H7 (cell line): Measurements from ENCODE around the gene PEDS1. TPM values are rescaled to one million over a fixed set of nuclear protein-coding genes. Genes with fewer than 3 reads are reported as not detected.
A peak's percentile ranks its signal among the peaks of the same experiment; 100 is the strongest.

Source experiments
- DNase-seq: peaks from one replicate; pipeline ENCODE4 v3.0.0; 2012
- H3K27me3 ChIP-seq: 2 replicates; pipeline ENCODE4 v1.6.0; 2011; ENCODE audit warnings: mild to moderate bottlenecking, low read length; ENCODE audit not compliant: control insufficient read depth, insufficient read depth
- H3K36me3 ChIP-seq: replicated peaks from 2 replicates; pipeline ENCODE4 v1.5.1; 2011; ENCODE audit warnings: low read length; ENCODE audit not compliant: control insufficient read depth, insufficient read depth
- H3K4me3 ChIP-seq: 2 replicates; pipeline ENCODE4 v1.5.1; 2011; ENCODE audit warnings: low read depth, mild to moderate bottlenecking, control low read depth, low read length, moderate library complexity; ENCODE audit not compliant: insufficient read depth
- total RNA-seq: library from RNA; depleted of rRNA; stranded (reverse); fragments of >200 nt; shearing (Covaris generic); gene quantifications from 2 replicates; pipeline ENCODE4 v1.2.3, GENCODE V29; 2014

PEDS1 gene
- total RNA-seq, 1 experiment from 2014 or later: 47.7 TPM

DNA sequence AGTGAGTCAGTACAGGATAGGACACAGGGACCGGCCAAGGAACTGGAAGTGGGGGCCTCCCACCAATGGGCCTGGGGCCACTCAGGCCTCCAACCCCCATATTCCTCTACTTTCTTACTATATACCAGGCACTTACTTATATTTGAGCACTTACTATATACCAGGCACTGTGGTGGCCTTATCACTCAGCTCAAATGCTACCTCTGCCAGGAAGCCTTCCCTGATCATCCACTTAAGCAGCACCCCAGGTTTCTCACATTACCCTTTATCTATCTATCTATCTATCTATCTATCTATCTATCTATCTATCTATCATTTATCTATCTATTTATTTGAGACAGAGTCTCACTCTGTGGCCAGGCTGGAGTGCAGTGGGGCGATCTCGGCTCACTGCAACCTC, 28.2 kb downstream of the PEDS1 start:
- H3K4me3 ChIP-seq: no peak overlapping the region
- peaks cover 24% of the 10 kb centered on the region for H3K36me3 ChIP-seq
- peak; percentile 8 for DNase-seq
- no peaks in the 10 kb centered on the region for H3K27me3 ChIP-seq

DNA sequence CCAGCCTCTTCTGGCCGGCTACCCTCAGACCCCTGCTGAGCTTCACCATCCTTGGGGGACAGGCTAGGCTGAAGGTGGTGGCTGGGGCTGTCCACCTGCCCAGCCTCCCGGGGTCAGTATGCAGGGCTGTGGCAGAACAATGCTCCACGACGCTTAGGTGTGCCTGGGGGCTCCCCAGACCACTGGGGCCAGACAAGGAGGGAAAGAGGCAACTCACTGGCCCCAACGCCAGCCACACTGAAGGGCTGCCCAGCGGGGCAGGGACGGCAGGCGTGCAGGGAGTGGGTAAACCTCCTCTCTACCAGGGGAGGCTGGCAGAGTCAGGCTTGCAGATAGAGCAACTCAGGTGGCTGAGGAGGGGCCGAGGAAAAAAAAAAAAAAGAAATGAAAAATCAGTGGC, 29.0 kb downstream of the PEDS1 start:
- Histone ChIP-seq H3K4me3 (no peak overlapping the region), H3K27me3 (no peaks in the 10 kb centered on the region), H3K36me3 (peaks cover 23% of the 10 kb centered on the region)
- DNase-seq: peak; percentile 37

GRCh38 chr20:50123418-50123817, 30.1 kb downstream of the PEDS1 start:
- Histone ChIP-seq H3K36me3 (peaks cover 17% of the 10 kb centered on the region), H3K27me3 (no peaks in the 10 kb centered on the region), H3K4me3 (no peak overlapping the region)
- peak; percentile 16 for DNase-seq

DNA sequence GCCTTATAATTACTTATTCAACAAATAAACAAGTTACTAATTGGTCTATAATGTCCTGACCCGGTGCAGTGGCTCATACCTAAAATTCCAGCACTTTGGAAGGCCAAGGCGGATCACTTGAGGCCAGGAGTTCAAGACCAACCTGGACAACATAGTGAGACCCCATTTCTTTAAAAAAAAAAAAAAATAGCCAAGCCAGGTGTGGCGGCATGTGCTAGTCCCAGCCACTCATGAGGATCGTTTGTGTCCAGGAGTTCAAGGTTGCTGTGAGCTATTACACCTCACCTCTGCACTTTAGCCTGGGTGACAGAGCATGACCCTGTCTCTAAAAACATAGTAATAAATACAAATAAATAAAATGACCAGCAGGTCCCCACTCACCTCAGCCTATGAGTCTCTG, 30.8 kb downstream of the PEDS1 start:
- H3K36me3 ChIP-seq: peaks cover 13% of the 10 kb centered on the region
- DNase-seq: no peak
- H3K4me3 ChIP-seq: no peak overlapping the region
- no peaks in the 10 kb centered on the region for H3K27me3 ChIP-seq

DNA sequence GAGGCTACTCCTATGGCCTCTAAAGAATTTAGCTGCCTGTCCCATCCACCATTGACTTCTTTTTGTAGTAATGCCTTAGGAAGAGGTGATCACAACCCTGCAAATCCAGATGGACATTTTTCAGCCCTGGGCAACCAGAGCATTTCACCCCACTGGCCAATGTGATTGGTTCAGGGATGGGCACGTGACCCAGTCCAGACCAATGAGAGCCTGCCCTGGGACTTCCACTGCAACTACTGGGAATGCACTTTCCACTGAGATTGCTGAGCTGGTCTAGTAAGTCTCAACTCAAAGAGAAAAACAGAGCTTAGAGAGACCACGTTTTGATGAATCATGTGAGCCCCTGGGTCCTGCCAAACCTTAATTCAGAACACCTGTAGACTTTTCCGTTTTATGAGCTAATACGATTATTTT, 31.7 kb downstream of the PEDS1 start:
- peak; percentile 72 for DNase-seq
- H3K4me3 ChIP-seq: no peak overlapping the region
- peaks cover 8% of the 10 kb centered on the region for H3K36me3 ChIP-seq
- H3K27me3 ChIP-seq: no peaks in the 10 kb centered on the region

DNA sequence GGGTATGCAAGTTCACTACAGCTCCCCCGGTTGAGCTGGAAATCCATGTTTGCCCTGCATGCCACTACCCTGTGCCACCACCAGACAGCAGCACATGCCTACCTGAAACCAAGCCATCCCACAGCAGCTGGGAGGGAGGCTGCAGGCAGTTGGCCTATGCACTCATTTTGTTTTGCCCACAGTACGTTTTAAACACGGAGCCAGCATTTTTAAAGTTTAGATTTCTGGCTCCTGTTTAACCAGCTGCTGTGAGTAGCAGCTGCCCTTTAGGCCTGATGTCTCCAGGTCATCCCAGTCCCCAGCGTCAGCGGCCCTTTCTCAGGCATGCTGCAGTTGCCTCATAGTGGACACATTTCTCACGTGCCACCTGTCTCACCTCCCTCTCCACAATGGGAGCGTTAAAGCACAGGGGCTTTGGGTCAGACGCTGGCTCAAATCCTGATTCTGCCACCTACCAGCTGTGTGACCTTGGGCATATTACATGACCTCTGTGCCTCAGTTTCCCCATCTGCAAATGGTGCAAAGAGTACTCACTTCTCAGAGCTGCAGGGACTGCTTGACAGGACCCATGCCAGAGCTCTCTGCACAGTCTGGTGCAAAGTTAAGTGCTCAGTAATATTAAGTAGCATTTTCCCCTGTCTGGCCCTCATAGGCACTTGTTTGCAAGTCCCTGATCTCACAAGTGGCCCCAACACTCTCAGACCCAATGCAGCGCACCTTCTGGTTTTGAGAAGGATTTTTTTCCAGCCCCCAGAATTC, 32.4 kb downstream of the PEDS1 start:
- peak; percentile 86 for DNase-seq
- peaks cover 3% of the 10 kb centered on the region for H3K36me3 ChIP-seq
- H3K27me3 ChIP-seq: no peaks in the 10 kb centered on the region
- H3K4me3 ChIP-seq: no peak overlapping the region

DNA sequence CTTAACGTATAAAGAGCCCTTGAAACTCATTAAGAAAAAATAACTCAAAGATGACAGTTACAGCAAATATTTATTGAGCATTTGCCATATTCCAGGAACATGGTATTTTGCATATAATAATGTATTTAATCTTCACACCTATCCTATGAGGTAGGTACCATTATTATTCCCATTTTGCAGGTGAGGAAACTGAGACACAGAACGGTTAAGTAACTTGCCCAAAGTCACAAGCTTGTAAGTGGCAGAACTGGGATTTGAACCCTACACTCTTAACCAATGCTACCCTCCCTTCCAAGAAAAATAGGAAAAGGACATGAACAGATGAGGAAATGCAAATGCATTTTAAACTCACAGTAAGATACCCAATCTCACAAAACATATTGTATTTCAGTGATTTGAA, 35.3 kb downstream of the PEDS1 start:
- H3K36me3 ChIP-seq: no peaks in the 10 kb centered on the region
- H3K27me3 ChIP-seq: no peaks in the 10 kb centered on the region
- no peak for DNase-seq
- no peak overlapping the region for H3K4me3 ChIP-seq

- Histone ChIP-seq H3K36me3 (no peaks in the 10 kb centered on the region), H3K4me3 (peak overlapping the region; percentile 15), H3K27me3 (no peaks in the 10 kb centered on the region)
- no peak for DNase-seq
Measured at GRCh38 chr20:50116368-50116999, 37.0 kb downstream of the PEDS1 start.

GRCh38 chr20:50115591-50116367, 37.7 kb downstream of the PEDS1 start:
- peak; percentile 83 for DNase-seq
- Histone ChIP-seq H3K36me3 (no peaks in the 10 kb centered on the region), H3K4me3 (peak overlapping the region; percentile 56), H3K27me3 (no peaks in the 10 kb centered on the region)

GRCh38 chr20:50115041-50115512, 38.4 kb downstream of the PEDS1 start:
- peak overlapping the region; percentile 56 for H3K4me3 ChIP-seq
- DNase-seq: no peak
- H3K36me3 ChIP-seq: no peaks in the 10 kb centered on the region
- H3K27me3 ChIP-seq: no peaks in the 10 kb centered on the region

- Histone ChIP-seq H3K4me3 (peak overlapping the region; percentile 76), H3K36me3 (no peaks in the 10 kb centered on the region), H3K27me3 (no peaks in the 10 kb centered on the region)
- no peak for DNase-seq
Measured at GRCh38 chr20:50113420-50114224, 39.9 kb downstream of the PEDS1 start.

DNA sequence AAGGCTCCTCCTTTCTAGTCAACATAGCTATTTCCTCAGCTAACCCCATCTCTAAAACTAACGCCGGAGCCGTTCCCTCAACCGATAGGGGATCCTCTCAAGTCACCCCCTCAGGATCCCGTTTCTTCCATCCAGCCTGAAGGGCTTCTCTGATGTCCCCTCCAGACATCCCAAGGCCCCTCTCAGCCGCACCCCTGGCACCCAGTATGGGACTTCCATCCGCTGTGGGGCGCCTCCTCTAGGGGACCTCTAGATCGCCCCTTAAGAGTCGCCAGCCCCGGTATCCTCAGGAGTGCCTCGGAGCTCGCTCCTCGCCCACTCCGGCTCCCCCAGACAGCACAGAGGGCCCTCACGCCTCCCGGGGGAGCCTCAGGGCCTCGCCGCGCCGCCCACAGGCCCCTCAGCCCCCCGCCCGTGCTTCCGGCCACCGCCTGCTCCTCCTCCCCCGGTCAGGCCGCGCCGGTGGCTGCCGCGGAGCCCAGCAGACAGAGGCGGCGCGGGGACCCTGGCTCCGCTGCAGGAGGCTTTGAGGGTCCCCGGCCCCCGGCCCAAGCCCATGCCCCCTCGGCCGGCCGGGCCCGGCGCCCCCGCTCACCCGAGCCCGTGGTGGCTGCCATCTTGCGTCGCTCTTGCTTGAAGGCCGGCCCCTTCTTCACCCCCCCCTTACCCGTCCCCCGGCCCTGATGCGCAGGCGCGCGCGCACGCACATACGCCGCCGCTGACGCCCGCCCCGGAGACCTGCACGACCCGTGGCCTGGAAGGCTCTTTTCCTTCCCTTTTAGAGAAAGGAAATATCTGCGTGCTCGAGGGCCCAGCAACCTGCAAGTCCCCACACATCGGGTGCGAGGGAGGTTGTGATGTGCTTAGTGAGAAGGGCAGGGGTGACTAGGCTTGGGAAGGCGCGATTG, 40.8 kb downstream of the PEDS1 start, which contains the start of gene UBE2V1:
Gene UBE2V1 (minus strand): TSS at position 639 of the 908 bp plus-strand sequence. CDS start 22 bp downstream, at position 617.
- no peaks in the 10 kb centered on the region; the same call in 1 of the 2 replicates for H3K36me3 ChIP-seq
- peak within 1 kb of the TSS; percentile 76 for H3K4me3 ChIP-seq
- peak; percentile 99 for DNase-seq
- no peaks in the 10 kb centered on the region for H3K27me3 ChIP-seq

DNA sequence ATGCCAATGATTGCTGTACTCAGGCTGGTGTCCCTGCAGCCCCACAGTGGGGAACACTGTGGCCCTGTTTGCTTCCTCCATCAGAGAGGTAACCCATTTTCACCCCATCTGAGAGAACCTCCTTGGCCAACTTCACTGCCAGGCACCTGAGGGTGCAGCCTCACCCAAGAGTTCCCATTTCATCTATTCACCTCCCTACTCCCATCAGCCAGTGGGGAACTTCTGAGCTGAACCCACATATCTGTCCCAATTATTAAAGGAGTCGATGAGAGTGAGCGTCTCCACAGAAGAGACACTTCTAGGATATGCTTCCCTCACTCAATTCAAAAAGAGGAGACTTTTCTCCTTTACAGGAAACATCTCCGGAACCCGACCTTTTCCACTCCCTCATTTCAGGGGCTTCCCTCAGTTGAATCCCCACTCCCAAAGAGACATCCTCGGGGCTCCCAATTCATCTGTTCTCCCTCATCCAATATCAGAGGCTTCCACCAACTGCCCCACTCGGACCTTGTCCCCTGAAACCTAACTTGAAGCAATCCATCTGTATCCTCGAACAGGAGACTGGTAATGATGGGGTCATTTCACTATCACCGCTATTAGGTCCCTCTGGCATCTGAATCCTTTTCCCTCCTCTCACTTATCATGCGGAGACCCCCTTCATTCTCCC, 41.6 kb downstream of the PEDS1 start:
- H3K4me3 ChIP-seq: peak overlapping the region; percentile 76

More for the DNA sequence above, 41.6 kb downstream of the PEDS1 start:
- Histone ChIP-seq H3K36me3 (no peaks in the 10 kb centered on the region; the same call in 1 of the 2 replicates), H3K27me3 (no peaks in the 10 kb centered on the region)
- no peak for DNase-seq
